ENCODE results near the gene PDZD2.

PDZD2 gene

DNA sequence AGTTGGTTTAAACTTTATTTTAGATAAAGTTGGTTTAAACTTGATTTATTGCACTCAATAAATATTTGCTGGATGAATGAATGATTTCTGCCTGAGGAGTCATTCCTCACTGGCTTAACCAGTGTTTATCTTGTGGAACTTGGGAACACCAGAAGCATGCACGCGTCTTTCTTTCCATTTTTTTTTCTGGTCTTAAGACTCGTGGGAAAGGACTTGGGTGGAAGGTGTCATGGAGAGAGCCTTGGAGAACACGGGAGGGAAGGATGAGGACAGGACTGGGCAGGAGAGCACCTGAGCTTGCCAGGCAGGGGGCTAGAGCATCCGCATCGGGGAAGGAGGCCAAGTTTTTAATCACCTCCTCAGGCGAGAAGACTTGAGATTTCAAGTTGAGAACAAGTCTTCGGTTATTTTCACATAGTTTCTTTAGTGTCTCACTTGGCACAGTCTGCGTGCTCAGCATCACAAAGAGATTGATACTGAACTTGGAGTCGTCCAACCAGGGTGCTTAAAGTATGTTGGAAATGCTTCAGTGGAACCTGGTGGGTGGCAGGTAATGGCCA is 144.2 kb downstream of the PDZD2 start:
- no peak for DNase-seq (ENCODE audit: extremely low spot score)
- TF ChIP-seq, protein P1, sequence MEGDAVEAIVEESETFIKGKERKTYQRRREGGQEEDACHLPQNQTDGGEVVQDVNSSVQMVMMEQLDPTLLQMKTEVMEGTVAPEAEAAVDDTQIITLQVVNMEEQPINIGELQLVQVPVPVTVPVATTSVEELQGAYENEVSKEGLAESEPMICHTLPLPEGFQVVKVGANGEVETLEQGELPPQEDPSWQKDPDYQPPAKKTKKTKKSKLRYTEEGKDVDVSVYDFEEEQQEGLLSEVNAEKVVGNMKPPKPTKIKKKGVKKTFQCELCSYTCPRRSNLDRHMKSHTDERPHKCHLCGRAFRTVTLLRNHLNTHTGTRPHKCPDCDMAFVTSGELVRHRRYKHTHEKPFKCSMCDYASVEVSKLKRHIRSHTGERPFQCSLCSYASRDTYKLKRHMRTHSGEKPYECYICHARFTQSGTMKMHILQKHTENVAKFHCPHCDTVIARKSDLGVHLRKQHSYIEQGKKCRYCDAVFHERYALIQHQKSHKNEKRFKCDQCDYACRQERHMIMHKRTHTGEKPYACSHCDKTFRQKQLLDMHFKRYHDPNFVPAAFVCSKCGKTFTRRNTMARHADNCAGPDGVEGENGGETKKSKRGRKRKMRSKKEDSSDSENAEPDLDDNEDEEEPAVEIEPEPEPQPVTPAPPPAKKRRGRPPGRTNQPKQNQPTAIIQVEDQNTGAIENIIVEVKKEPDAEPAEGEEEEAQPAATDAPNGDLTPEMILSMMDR (IDR thresholded peaks at IDR 0.05; ENCODE audit: control extremely low read depth, extremely low read depth, low read depth, missing control alignments) = no peak
- CTCF ChIA-PET = interaction anchor here (1.2 to 1.7 kb wide), 3 partner anchors 10 to 25 kb away, joined by 3 to 4 read pairs (median 3); no protein-coding TSS in a partner anchor
- POLR2A ChIA-PET = no interaction called here

DNA sequence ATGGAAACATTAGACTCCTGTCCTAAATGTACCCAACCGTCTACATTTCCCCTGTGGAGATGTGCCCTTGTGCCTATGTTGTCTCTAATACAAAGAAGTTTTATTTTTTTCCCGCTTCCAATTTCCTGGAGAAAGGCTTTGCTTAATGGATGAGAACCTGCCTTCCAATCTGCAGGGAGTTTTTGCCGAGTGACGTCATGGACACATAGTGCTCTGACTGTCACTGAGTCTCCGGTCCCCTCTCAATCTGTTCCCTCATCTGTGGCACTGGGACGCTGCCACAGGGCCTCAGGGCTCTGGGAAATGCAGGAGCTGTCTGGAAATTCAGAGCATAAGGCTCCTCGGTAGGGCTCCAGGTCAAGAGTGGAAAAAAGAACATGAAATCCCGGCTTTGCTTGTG is 144.8 kb downstream of the PDZD2 start:
- POLR2A ChIA-PET = no interaction called here
- TF ChIP-seq, protein P1 (IDR thresholded peaks at IDR 0.05; ENCODE audit: control extremely low read depth, extremely low read depth, low read depth, missing control alignments) = no peak
- DNase-seq (ENCODE audit: extremely low spot score) = no peak
- CTCF ChIA-PET = no interaction called here

DNA sequence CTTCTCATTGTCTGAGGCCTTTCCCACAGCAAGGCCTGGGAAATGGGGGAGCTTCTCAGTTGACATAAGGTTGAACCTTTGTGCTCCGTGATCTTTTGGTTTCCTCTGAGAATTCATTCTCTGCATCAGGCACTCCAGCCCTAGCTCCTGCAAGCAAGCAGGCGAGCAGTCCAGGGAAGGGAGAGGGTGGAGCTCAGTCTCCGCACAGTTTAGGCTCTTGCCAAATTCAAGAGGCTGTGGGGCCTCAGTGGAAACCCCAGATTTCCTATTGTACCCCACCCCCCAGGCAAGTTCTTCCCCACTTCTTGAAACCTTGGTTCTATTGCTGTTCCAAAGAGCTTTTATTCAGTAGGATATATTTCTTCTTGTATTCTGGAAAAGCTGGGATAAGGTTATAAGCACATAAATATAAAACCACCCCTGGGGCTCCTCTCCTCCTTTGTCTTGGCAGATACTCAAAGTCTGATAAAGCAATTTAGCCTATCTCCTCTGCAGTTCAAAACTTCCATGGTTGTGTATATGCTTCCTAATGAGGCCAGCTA is 147.2 kb downstream of the PDZD2 start:
- TF ChIP-seq, protein P1 (IDR thresholded peaks at IDR 0.05; ENCODE audit: control extremely low read depth, extremely low read depth, low read depth, missing control alignments) = no peak
- POLR2A ChIA-PET = interaction anchor here (0.6 kb wide), 1 partner anchor 23 kb away, joined by 3 read pairs; no protein-coding TSS in a partner anchor
- no peak for DNase-seq (ENCODE audit: extremely low spot score)
- CTCF ChIA-PET = interaction anchor here (1.2 to 1.5 kb wide), 3 partner anchors 15 to 23 kb away, joined by 3 read pairs; no protein-coding TSS in a partner anchor

DNA sequence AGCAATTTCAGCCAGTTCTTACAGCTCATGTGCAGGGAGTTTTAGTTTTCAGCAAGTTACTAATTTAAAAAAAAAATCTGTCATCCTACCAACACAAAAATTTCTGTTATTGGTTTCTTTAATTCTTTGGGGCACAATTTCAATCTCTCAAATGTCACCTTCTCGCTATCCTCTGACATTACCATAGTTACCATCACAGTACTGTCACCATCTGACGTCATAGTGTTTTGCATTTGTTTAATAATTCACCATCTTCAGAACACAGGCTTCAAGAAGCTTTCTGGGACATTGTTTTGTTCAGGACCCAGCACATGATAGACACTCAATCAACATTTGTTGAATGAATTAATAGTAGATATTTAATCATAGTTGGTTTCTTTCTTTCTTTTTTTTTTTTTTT is 155.1 kb downstream of the PDZD2 start:
- TF ChIP-seq, protein P1 (IDR thresholded peaks at IDR 0.05; ENCODE audit: control extremely low read depth, extremely low read depth, low read depth, missing control alignments) = no peak
- CTCF ChIA-PET = interaction anchor here (0.5 to 1.5 kb wide), 3 partner anchors 15 to 155 kb away, joined by 3 to 5 read pairs (median 3); no protein-coding TSS in a partner anchor
- no peak for DNase-seq (ENCODE audit: extremely low spot score)
- POLR2A ChIA-PET = interaction anchor here (0.7 kb wide), 1 partner anchor 321 kb away, joined by 3 read pairs; no protein-coding TSS in a partner anchor

DNA sequence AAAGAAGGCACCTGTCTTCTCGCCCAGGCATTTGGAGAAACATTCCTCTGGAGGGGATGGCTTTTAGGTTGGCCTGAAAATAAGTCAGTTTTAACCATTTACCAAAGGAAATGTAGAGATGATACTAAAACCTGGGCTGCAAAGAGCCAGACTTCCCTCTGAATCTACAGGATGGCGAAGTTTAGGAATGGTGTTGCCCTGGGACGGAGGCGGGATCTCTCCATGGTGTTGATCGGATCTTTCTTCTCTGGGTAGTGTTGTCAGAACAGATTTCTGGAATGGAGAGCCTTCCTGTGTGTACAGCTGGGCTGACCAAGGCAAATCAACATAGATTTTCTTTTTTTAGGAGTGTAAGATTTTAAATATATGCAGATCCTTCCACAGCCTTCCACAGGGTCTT is 159.2 kb downstream of the PDZD2 start:
- DNase-seq (ENCODE audit: extremely low spot score) = no peak
- POLR2A ChIA-PET = no interaction called here
- CTCF ChIA-PET = interaction anchor here (1.0 kb wide), 1 partner anchor 13 kb away, joined by 3 read pairs; no protein-coding TSS in a partner anchor
- TF ChIP-seq, protein P1 (IDR thresholded peaks at IDR 0.05; ENCODE audit: control extremely low read depth, extremely low read depth, low read depth, missing control alignments) = no peak

DNA sequence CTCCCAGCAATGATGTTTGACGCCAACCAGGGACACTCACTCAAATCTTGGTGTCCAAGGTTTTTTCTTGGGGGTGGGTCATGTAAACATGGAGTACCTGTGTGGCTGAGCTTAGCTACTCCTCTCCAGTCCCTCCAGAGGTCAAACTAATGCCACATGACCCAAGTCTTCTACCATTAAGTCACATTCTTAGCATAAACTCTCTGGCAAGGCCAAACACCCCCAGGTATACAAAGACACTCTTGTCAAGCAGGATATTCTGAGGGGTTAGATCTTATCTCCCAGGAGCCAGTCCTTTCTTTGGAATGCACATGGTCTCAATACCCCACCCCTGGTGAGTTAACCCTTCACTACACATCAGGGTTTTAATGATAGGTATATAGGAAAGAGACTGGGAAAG is 161.4 kb downstream of the PDZD2 start:
- TF ChIP-seq, protein P1 (IDR thresholded peaks at IDR 0.05; ENCODE audit: control extremely low read depth, extremely low read depth, low read depth, missing control alignments) = no peak
- ChIA-PET POLR2A (no interaction called here), CTCF (interaction anchor here (1.7 kb wide), 1 partner anchor 277 kb away, joined by 6 read pairs; no protein-coding TSS in a partner anchor)
- no peak for DNase-seq (ENCODE audit: extremely low spot score)

Measured in GM10248 (cell line).